GM19238 (cell line): Measurements from ENCODE around the gene CCNB1.
"Not testable (repeated sequence)": the region's sequence is repeated elsewhere in the genome, so short reads cannot be mapped to it uniquely, and the experiment has no call there.

Source experiments
- DNase-seq: peaks from one replicate; pipeline ENCODE4 v3.0.0; 2011; ENCODE audit warnings: low spot score; ENCODE audit not compliant: insufficient read length

The CCNB1 gene

DNA sequence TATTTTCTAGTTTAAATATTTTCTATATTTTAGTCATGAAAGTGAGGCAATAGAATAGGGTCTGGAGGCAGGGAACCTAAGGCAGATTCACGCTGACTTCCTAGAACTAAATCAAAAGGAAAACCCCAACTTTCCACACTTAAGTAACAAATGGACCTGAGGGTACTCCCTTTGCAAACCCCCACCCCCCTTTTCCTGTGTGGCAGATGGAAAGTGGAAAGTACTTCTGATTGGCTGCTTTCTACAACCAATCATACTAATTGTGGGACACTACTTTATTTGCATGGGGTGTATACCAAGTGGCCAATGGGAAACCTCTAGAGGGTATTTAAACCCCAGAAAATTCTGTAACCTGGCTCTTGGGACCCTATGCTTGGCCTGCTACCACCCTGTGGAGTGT, 17.7 kb downstream of the CCNB1 start:
- DNase-seq = no peak

DNA sequence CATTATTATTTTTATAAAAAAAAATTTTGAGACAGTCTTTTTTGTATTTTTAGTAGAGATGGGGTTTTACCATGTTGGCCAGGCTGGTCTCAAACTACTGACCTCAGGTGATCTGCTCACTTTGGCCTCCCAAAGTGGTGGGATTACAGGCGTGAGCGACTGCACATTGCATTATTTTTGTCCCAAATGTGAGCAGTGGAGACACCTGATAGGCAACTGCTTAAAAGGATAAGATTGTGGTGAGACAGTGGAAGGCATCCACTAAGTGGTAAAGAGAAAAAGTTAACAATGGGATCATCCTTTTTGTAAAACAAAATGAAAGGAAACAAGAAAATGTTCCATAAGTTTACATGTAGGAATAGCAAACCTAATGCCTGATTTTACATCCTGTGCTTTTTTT, 20.4 kb downstream of the CCNB1 start:
- DNase-seq = no peak

DNA sequence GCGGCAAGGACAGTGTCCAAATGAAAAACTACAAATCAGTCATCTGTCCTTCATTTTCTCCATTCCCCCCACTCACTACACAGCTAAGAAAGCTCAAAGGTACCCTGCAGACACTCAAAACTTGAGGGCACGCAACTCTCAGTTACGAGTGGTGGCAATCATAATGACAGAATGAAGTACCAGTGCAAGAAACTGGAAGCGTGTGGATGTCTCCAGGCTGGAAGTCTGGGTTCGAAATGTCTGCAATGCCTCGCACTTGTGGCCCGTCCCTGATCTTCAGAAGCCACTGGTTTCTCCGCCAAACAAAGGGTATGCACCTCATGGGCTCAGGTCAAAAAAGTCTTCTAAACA, 21.8 kb downstream of the CCNB1 start:
- no peak for DNase-seq

DNA sequence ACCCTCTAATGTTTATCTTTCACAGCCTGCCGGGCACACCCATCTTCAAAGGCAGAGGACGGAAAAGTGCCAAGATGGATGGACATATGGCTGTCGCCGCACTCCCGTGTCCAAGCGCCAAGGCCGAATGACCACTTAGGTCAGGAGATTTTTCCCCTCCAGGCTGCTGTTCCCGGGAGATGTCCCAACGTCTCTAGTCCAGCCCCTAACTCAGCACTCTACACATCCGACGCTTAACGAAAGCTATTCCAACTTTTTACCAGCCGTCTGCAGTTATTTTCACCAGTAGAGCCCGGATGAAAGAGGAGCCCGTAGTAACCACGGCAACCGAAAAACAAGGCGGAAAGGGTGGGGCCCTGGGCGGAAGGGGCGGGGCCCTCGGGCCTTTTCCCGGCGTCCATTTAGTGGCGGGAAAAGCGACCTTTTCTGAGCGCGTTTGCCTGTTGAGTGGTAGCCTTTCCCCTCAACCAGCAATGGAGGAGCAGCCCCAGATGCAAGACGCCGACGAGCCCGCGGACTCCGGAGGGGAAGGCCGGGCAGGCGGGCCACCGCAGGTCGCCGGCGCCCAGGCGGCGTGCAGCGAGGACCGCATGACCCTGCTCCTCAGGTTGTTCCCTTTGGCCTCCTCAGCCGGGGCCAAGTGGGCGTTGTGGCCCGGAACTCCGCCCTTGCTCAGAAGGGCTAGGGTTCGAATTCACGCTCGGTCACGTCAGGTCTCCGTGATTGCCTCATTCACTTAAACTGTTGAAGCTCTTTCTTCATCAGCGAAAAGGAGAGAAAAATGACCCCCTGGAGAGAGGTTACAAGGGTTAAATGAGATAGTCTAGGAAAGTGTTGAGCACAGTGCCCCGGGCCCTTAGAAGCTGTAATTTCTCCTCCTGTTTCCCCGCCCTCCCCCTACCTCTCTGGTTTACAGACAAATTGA, 22.5 kb downstream of the CCNB1 start, which contains the start of gene CENPH:
Gene CENPH (plus strand): TSS at position 422 of the 925 bp plus-strand sequence. CDS start 52 bp downstream, at position 474.
- DNase-seq = peak; percentile 78

DNA sequence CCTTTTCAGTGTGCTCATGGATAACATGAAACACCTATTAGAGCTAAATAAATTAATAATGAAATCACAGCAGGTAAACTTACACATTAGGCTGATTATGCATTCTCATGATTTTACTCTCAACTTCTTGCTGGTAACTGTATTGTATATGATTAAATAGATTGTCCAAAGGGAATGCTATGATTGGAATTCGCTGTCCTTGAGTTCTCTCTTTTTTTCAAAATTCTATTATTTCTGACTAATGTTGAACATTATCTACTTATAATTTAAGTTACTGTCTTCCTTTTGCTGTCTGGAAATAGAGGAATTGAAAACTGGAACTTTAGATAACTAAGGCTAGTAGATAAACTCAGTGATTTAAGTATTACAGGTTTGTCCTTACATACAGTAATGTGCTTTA, 35.5 kb downstream of the CCNB1 start:
- no peak for DNase-seq

DNA sequence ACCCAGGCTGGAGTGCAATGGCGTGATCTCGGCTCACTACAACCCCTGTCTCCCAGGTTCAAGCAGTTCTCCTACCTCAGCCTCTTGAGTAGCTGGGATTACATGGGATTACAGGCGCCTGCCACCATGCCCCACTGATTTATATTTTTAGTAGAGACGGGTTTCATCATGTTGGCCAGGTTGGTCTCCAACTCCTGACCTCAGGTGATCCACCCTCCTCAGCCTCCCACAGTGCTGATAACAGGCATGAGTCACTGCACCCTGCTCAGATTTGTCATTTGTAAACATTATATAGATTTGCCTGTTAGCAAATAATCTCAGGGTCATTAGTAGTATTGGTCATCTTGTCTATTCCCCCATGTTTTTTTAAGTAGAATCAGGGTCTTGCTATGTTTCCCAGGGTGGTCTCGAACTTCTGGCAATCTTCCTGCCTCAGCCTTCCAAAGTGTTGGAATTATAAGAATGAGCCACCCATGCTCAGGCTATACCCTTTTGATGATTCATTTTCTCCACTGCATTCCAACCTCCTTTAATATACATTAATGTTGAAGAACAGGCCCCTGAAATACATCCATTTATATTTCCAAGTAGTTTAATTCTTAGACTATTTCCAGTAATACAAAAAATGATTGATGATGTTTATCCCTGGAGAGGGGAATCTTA, 39.7 kb downstream of the CCNB1 start:
- DNase-seq = no peak

DNA sequence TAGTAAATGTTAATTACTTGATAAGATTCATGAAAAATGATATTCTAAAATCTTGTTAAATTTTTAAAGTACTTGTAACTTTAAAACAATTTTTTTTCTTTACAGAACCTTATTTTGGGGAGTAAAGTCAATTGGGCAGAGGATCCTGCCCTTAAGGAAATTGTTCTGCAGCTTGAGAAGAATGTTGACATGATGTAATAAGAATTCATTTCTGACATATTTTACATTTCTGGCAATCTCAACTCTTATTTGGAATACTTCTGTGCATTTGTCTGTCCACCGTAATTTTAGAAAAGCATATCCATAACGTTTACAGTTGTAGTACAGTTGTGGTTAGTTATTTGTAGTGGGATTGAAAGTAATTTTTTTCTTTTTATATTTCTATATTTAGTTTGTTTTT, 42.7 kb downstream of the CCNB1 start:
- no peak for DNase-seq

DNA sequence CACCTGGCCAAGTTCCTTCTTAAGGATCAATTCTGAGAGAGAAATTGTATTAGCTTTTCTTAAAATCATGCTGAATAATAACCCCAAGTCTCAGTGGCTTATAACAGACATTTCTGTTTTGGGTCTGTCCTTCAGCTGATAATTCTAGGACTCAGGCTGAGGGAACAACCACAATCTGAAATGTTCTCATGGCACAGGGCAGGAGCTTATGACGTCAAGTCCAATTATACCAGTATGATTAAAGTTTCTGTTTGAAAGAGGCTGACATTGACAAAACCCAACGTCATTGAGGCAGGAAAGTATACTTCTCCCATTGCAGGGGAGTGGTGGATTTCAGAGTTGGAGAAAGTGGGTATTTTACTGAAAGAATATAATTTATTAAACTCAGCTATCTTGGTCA, 44.2 kb downstream of the CCNB1 start:
- DNase-seq = no peak

DNA sequence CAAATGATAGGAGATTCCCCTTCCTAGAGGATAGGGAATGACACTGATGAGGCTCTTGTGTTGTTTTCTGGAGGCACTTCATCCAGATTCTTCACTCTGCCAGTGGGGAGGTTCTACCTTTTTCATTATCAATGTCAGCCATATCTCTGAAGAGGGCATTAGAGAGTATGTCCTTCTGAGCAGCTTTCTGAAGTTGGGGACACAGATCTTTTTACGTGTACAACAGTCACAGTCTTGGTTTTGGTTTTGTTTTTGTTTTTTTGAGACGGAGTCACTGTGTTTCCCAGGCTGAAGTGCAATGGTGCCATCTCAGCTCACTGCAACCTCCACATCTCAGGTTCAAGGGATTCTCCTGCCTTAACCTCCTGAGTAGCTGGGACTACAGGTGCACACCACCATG, 45.1 kb downstream of the CCNB1 start:
- DNase-seq = no peak

DNA sequence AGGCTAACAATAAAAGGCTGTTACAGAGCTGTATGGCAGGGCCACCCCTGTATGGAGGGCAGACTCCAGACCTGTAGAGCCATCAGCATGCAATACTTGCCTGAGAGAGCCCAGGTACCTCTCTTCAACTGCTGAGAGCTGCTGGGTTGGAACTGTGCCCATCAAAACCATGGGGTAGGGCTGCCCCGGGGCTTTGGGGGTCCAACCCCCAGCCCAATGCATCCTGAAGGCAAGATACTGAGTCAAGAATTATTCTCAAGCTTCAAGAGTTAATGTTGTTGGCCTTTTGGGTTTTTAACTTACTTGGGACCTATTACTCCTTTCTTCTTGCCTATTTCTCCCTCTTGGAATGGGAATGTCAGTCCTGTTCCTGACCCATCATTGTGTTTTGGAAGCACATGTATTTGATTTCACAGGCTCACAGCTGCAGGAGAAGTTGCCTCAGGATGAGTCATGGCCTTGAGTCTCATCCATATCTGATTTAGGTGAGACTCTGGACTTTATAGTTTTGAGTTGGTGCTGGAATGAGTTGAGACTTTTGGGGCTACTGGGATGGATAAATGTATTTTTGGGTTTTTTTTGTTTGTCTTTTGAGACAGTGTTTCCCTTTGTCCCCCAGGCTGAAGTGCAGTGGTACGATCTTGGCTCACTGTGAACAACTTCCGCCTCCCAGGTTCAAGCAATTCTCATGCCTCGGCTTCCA, 46.7 kb downstream of the CCNB1 start:
- DNase-seq = no peak

DNA sequence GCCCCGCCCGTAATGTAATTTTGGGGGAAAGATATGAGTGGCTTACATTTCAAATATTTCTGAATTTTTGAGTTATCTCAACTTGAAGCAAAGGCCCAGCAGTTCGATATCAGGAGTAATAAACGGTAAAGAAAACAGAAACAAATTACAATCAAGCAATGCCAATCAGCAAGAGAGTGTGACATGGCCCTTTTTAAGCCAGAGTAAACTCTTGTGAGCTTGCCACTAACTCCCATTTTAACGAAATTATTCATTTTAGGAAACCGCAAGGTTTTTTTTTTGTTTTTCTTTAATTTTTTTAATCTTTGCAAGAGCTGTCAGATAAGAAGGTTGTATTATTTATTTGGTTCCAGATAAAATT, 50.2 kb downstream of the CCNB1 start:
- DNase-seq = no peak

DNA sequence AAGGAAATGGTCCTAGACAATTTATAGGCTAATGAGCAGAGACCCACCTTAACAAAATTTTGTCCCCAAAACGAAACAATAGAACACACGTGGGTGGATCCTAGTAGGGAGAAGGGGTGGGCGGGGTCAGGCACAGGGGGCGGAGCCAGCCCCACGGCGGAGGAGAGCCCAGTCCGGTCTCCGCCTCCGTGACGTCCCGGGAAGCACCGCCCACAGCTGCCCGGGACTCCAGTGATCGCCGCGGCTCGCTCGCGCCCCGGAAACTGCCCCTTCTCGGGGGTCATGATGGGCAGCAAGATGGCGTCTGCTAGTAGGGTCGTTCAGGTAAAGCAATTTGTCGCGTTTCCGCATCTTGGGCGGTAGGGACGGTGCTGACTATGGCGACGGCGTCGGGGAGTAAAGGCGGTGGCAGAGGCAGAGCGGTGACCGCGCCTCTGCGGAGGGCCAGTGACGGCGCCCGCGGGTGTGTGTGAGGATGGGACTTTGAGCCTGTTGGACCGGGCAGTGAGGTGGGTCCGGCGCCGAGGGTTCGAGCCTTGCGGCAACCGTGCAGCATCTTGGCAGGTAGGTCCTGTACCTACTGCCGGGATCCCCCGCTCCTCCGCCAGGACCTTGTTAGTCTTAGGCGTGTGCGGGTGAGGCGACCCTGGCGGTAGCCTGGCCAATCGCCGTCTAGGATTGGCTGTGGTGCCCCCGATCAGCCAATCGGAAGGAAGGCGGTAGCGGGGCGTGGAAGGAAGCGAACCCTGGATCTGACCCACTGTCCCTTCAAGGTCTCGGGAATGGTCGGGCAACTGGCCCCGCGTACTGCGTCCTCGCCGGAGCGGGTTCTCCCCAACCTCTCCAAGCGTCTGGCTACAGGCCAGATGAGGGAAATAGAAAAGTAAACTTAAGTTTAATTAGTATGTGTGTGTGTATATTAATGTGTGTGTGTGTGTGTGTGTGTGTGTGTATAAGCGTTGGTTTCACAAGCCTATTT, 50.9 kb downstream of the CCNB1 start:
- DNase-seq = peak; percentile 93

DNA sequence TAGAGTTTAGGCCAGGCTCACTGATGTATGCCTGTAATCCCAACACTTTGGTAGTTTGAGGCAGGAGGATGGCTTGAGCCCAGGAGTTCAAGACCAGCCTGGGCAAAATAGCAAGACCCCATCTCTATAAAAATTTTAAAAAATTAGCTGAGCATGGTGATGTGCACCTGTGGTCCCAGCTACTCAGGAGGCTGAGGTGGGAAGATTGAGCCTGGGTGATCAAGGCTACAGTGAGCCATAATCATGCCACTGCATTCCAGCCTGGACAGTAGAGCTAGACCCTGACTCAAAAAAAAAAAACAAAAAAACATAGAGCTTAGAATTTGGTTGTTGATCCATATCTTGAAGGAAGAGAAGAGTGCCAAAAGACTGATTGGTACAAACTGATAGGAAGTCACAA, 53.0 kb downstream of the CCNB1 start:
- no peak for DNase-seq

DNA sequence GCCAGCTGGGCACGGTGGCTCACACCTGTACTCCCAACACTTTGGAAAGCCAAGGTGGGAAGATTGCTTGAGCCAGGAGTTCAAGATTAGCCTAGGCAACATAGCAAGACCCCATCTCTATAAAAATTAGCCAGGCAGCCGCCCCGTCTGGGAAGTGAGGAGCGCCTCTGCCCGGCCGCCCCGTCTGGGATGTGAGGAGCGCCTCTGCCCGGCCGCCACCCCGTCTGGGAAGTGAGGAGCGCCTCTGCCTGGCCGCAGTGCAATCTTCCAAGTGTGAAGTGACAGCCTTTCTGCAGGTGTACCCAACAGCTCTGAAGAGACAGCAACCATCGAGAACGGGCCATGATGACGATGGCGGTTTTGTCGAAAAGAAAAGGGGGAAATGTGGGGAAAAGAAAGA, 53.4 kb downstream of the CCNB1 start:
- not testable (repeated sequence) for DNase-seq

DNA sequence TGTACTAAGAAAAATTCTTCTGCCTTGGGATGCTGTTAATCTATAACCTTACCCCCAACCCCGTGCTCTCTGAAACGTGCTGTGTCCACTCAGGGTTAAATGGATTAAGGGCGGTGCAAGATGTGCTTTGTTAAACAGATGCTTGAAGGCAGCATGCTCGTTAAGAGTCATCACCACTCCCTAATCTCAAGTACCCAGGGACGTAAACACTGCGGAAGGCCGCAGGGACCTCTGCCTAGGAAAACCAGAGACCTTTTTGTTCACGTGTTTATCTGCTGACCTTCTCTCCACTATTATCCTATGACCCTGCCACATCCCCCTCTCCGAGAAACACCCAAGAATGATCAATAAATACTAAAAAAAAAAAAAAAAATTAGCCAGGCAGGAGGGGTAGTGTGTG, 53.9 kb downstream of the CCNB1 start:
- DNase-seq = not testable (repeated sequence)

DNA sequence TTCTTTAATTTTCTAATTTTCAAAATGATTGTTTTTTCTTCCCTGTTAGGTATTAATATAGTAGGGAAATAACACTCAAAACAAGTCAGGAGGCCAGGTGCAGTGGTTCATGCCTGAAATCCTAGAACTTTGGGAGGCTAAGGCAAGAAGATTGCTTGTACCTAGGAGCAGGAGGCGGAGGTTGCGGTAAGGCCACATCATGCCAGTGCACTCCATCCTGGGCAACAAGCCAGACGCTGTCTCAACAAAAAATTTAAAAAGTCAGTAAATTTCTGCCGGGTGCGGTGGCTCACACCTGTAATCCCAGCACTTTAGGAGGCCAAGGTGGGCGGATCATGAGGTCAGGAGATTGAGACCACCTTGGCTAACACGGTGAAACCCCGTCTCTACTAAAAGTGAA, 57.6 kb downstream of the CCNB1 start:
- no peak for DNase-seq

DNA sequence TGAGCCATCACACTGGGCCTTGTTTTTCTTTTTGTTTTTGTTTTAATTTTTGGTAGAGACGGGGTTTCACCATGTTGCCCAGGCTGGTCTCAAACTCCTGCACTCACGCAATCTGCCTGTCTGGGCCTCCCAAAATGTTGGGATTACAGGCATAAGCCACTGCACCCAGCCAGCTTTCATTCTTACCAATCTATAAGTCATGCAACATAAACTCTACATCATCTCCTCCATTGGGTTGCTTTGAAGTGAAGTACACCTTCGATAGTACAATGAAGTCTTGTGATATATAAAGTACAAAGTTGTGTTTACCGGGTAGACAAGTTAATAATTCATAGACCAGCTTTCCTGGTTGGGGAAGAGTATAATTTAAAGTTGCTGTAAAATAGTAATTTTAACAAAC, 58.9 kb downstream of the CCNB1 start:
- DNase-seq = no peak
